GM18873 (cell line): ENCODE data around the gene VDAC1.

Source experiments
- ATAC-seq: cut with Tn5 transposase; IDR thresholded peaks from one replicate; pipeline ENCODE4 v1.9.1; 2021; ENCODE audit warnings: mild to moderate bottlenecking, moderate library complexity, moderate number of reproducible peaks; ENCODE audit not compliant: unreplicated experiment, low FRiP score

The VDAC1 gene

DNA sequence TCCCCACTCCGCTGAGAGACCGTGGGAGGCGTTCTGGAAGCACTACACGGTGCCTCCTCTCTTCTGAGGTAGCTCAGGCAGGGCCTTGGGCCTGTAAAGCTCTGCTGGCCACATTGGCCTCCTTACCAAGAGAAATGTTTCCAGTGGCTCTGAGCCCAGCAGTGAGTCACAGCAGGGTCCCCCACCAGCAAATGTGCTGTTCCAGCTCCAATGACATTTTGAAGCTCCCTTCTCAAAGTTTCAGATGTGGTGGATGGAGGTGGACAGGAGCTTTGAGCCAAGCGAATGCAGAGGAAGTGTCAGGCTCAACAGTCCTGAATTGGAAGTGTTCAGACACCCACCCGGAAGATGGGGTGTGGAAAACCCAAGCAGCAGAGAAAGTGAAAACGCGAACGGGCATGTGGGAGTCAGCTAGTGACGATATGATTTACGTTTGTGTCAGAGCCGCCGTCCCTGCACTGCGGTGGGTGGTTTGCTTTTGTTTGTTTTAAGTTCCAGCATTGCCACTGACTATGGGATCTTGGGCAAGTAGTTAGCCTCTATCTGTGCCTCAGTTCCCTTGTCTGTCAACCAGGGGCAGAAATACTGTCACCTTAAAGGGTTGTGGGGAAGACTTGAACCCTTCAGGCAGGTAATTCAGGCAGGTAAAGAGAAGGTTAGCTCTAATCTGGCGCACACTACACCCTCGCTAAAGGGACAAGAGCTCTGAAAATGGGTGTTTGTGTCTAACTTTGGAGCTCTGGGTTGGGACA, 74.5 kb downstream of the VDAC1 start:
- no peak for ATAC-seq

DNA sequence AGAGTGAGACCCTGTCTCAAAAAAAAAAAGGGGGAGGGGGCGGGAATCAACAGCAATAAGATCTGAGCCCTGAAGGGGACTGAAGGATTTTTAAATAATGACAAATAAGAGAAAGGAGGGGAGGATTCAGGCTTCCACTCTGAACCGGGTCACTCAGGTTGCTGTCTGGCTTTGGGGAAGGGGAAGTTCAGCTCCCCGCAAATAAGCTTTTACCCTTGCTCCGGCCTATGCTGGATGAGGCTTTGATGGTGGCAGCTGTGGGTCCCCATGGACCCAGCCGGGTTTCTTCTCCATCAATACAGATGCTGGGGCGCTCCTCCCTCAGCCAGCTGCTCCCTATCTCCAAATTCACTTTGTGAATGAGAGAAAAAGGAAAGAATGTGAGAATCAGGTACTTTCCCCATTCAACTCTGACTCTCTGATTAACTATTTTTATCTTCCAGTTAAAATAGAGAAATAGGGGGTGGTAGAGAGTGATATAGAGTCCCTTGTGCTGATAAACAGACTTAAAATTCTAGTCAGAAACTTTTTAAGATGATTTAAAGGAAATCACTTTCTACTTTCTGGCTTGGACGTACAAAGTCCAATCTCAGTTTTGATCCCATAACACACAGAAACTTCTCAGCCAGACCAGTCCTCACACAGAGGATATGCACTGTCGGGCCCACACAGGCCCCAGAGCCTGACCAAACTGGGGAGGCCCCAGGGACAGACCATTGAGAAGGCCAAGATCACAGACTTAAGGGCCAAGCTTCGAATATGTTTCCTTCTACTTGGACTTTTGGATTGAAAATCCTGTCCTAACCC, 76.0 kb downstream of the VDAC1 start:
- no peak for ATAC-seq

DNA sequence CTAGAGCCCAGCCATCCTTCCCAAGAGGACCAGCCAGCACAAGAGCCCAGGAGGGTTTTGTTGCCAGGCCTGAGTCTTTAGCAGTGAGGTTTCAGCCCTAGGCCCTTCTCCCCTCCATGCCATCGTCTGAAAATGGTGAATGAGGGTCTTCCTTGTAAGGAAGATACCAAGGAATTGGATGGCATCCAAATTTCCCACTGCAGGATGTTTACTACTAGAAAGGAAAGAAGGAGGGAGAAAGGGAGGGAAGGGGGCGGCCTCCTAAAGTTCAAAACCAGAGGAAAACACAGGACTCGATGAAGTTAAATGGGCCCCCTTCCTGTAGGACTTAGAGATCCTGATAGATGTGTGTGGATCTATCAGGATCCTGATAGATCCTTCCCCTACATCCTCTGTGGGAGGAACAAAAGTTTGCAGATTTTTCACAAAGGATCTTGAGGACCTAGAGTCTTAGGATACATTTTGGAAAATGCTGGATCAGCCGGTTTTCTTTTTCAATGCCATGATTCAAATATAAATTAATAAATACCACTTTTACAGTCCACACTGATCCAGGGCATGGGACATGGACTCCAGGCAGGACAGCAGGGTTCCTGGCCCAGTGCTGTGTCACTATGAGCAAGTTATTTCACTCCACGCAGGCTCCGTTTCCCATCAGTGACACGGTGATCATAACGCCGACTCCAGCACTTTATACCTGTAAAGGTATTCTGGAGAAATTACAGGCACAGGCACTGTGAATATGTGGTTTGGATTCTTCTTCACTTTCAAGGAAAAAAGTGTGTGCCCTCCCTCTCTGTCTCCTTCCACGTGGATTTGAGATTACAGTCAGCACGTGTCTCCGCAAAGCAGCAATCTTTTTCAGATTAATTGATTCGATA, 77.2 kb downstream of the VDAC1 start:
- no peak for ATAC-seq

DNA sequence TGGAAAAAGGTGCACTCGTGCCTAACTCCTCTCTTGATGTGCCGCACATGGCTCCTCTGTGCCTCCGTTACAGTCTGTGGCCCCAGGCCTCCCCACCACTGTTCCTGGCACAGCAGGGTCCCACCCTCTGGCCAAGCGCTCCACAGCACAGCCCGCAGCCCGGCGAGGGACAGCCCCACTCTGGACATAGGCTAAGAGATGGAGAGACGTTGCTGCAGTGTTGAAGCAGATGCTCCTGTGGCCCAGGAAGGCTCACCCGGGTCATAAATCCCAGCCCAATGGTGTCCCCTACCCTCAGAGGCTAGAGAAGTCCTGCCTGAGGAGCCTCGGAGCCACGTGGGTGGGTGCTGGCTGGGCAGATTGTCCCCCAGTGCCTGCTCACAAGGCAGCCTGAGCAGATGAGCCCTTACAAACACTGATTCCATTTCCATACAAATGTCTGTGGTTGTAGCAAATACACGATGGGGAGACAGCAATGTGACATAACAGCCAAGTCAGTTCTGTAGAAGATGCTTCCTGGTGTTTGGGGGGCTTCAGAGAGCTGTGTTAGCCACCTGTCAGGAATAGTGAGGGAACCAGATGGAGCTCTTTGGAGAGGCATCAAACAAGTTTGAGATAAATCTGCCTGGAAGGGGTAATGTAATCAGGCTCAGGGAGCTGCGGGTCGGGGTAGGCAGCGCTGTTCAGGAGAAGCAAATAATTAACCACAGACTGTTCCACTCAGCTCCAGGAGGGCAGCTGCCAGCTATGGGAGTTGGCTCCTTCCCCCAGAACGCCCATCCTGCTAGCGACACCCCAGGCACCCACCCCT, 78.1 kb downstream of the VDAC1 start:
- no peak for ATAC-seq

DNA sequence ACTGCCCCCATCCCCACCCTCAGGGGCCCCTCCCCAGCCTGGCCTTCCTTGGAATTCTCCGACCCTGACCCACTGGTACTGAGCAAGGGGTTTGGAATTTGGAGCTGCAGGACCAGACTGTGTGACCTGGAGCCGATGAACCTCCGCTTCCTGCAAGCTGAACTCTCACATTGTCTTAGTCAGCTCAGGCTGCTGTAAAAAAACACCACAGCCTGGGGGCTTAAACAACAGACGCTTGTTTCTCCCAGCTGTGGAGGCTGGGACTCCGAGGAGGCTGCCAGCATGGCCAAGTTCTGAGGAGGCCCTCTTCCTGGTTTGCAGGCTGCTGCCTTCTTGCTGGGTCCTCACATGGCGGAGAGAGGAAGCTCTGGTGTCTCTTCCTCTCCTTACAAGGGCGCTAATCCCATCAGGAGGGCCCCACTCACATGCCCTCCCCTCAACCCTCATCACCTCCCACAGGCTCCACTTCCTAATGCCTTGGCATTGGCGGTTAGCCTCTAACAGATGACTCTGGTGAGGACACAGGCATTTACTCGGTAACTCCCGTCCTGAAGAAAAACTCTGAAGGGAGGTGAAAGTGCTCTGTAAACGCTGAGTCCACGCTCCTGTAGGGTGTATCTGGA, 78.8 kb downstream of the VDAC1 start:
- ATAC-seq = no peak

DNA sequence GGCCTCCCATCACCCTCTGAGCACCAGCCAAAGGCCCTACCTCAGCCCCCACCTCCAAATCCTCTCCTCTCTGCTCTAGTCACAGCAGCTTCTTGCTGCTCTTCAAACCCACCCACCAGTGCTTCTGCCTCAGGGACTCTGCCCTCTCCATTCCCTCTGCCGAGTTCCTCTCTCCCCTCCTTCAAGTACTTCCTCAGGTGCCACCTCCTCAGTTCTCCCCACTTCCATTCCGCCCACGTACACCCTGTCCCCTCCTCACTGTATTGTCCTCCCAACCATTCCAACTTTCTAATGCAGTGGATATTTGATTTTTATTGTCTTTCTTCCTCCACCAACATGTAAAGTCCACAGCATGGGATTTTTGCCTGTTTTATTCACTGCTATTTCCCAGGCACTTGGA, 79.5 kb downstream of the VDAC1 start:
- no peak for ATAC-seq

DNA sequence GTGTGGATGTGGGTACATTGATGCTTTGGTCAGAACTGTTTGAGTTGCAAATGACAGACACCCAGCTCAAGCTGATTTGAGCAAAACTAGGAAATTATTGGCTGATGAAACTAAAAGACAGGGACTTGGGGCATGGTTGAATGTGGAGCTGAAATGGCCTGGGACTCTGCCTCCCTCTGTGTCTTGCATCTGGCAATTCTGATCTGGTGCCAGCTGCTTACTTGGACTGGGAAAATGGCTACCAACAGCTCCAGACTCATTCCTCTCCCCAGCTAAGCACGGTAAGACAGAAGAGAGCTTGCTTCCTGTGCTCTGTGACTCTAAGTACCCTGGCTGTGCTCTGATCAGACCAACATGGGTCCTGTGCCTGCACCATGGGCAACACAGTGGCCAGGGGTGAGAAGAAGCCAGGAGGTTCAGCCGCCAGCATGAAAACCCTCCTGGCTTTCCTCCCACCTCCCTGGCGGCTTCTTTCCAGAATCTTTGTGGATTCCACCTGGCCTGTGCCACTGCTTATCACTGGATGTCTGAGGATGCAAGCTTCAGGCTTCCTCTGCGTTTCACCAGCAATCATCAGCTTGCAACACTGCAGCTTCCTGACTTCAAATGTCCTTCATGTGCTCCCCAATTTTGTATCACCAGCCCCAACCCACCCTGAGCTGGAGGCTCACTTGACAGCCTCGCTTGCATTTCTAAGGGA, 80.4 kb downstream of the VDAC1 start:
- no peak for ATAC-seq

DNA sequence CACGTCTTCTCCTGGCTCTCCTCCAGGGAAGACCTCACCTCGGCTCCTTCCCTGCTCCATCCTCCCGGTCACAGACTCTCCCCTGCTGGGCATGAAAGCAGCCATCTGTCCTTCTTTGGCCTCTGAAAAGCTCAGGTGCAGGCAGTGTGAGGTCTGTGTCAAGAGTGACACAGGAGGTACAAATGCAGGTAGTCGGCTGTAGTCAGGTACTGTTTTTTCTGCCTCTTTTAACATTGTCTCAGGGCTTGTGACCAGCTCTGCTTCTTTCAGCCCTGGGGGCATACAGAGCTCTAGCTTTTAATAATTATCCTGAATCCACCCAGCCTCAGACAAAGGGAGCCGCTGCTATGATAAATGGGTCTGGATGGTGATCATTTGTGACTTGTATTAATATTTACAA, 82.8 kb downstream of the VDAC1 start:
- no peak for ATAC-seq
